SK-N-SH treated with all-trans-retinoic acid at 6 μM for 48 hours (cell line): ENCODE data around the gene PRDM5.

ENCODE experiments used
- ATAC-seq: fragments of 200-7000 bp; cut with Tn5 transposase; 3 replicates; pipeline ENCODE4 v1.9.1; 2020; ENCODE audit warnings: mild to moderate bottlenecking, moderate library complexity
- ARNTL ChIP-seq: fragments of 450-650 bp; formaldehyde crosslinking; IDR thresholded peaks from 2 replicates; pipeline ENCODE4 v1.5.0; 2020; ENCODE audit warnings: low read depth, mild to moderate bottlenecking, moderate library complexity, borderline replicate concordance
- BACH2 ChIP-seq: fragments of 250-450 bp; sonication (Bioruptor Pico); IDR thresholded peaks from 2 replicates; pipeline ENCODE4 v1.9.0; 2021; ENCODE audit warnings: mild to moderate bottlenecking, borderline replicate concordance
- CREB5 ChIP-seq: fragments of 250-450 bp; sonication (Bioruptor Pico); IDR thresholded peaks from 2 replicates; pipeline ENCODE4 v1.5.1; 2020; ENCODE audit warnings: low read depth, mild to moderate bottlenecking, moderate library complexity
- CSDC2 ChIP-seq: fragments of 250-450 bp; sonication (Bioruptor Pico); IDR thresholded peaks from 2 replicates; pipeline ENCODE4 v1.5.0; 2020; ENCODE audit warnings: mild to moderate bottlenecking, moderate library complexity
- CSRNP3 ChIP-seq: fragments of 250-450 bp; sonication (Bioruptor Pico); IDR thresholded peaks from 2 replicates; pipeline ENCODE4 v1.5.1; 2021; ENCODE audit warnings: mild to moderate bottlenecking, moderate library complexity
- ESRRG ChIP-seq: fragments of 250-450 bp; sonication (Bioruptor Pico); IDR thresholded peaks from 2 replicates; pipeline ENCODE4 v1.6.1; 2021; ENCODE audit warnings: mild to moderate bottlenecking
- GLIS3 ChIP-seq: fragments of 250-450 bp; sonication (Bioruptor Pico); IDR thresholded peaks from 2 replicates; pipeline ENCODE4 v1.5.0; 2020; ENCODE audit warnings: mild to moderate bottlenecking, moderate library complexity
- ISL1 ChIP-seq: fragments of 250-450 bp; sonication (Bioruptor Pico); IDR thresholded peaks from 2 replicates; pipeline ENCODE4 v2.1.2; 2022; ENCODE audit warnings: mild to moderate bottlenecking, moderate library complexity
- OSR1 ChIP-seq: fragments of 250-450 bp; sonication (Bioruptor Pico); IDR thresholded peaks from 2 replicates; pipeline ENCODE4 v1.8.0; 2022; ENCODE audit warnings: moderate library complexity, mild to moderate bottlenecking, inconsistent platforms
- PATZ1 ChIP-seq: fragments of 250-450 bp; sonication (Bioruptor Pico); IDR thresholded peaks from 2 replicates; pipeline ENCODE4 v1.8.0; 2020; ENCODE audit warnings: mild to moderate bottlenecking, moderate library complexity, borderline replicate concordance
- POU6F1 ChIP-seq: fragments of 250-450 bp; sonication (Bioruptor Pico); IDR thresholded peaks from 2 replicates; pipeline ENCODE4 v1.8.0; 2021; ENCODE audit warnings: low read depth, mild to moderate bottlenecking, moderate library complexity, borderline replicate concordance
- PPARA ChIP-seq: fragments of 250-450 bp; sonication (Bioruptor Pico); IDR thresholded peaks from 2 replicates; pipeline ENCODE4 v1.5.0; 2020; ENCODE audit warnings: mild to moderate bottlenecking, borderline replicate concordance
- RARB ChIP-seq: fragments of 250-450 bp; sonication (Bioruptor Pico); IDR thresholded peaks from 2 replicates; pipeline ENCODE4 v1.8.0; 2021; ENCODE audit warnings: mild to moderate bottlenecking, moderate library complexity
- SNAI2 ChIP-seq: fragments of 250-450 bp; sonication (Bioruptor Pico); IDR thresholded peaks from 2 replicates; pipeline ENCODE4 v1.5.0; 2020; ENCODE audit warnings: mild to moderate bottlenecking, moderate library complexity
- TCF4 ChIP-seq: fragments of 250-450 bp; sonication (Bioruptor Pico); IDR thresholded peaks from 2 replicates; pipeline ENCODE4 v1.8.0; 2021; ENCODE audit warnings: mild to moderate bottlenecking, moderate library complexity, borderline replicate concordance
- TOX ChIP-seq: fragments of 250-450 bp; sonication (Bioruptor Pico); IDR thresholded peaks from 2 replicates; pipeline ENCODE4 v1.8.0; 2021; ENCODE audit warnings: mild to moderate bottlenecking, moderate library complexity, borderline replicate concordance
- ZC3H10 ChIP-seq: fragments of 250-450 bp; sonication (Bioruptor Pico); IDR thresholded peaks from 2 replicates; pipeline ENCODE4 v1.5.1; 2021; ENCODE audit warnings: mild to moderate bottlenecking, moderate library complexity
- ZFP3 ChIP-seq: fragments of 250-450 bp; sonication (Bioruptor Pico); IDR thresholded peaks from 2 replicates; pipeline ENCODE4 v1.5.0; 2020; ENCODE audit warnings: mild to moderate bottlenecking, moderate library complexity
- ZFP30 ChIP-seq: fragments of 450-650 bp; formaldehyde crosslinking; IDR thresholded peaks from 2 replicates; pipeline ENCODE4 v1.5.0; 2022; ENCODE audit warnings: mild to moderate bottlenecking, moderate library complexity
- ZNF565 ChIP-seq: fragments of 450-650 bp; formaldehyde crosslinking; conservative IDR thresholded peaks from 2 replicates; pipeline ENCODE4 v1.5.0; 2020; ENCODE audit warnings: low read depth, mild to moderate bottlenecking, moderate library complexity
- ZNF70 ChIP-seq: fragments of 450-650 bp; formaldehyde crosslinking; IDR thresholded peaks from 2 replicates; pipeline ENCODE4 v1.5.0; 2020; ENCODE audit warnings: mild to moderate bottlenecking, moderate library complexity
- ZNF8 ChIP-seq: fragments of 450-650 bp; formaldehyde crosslinking; IDR thresholded peaks from 2 replicates; pipeline ENCODE4 v1.5.0; 2020; ENCODE audit warnings: mild to moderate bottlenecking, moderate library complexity
- TF ChIP-seq, protein P1 (sequence below): fragments of 250-450 bp; sonication (Bioruptor Pico); IDR thresholded peaks from 2 replicates; pipeline ENCODE4 v1.5.0; 2020; ENCODE audit warnings: mild to moderate bottlenecking, moderate library complexity

Gene PRDM5

GRCh38 chr4:120672558-120673147, 249.9 kb downstream of the PRDM5 start (continued):
- no peak for TF ChIP-seq POU6F1 (CRISPR knock-in tag)

DNA sequence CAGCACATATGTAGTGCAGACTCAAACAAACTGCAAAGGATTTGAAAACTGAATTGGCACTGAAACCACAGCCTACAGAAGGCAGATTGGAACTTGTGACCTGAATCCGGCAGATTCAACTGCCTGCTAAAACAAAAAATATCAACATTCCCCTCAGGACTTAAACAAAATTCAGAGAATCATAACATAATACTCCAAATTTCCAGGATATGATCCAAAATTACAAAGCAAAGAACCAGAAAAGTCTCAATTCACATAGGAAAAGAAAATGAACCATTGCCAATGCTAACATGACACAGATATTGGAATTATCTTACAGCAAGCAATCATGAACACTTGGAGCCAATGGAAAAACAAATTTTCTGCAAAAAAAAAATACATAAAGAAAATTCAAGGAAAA, 250.4 kb downstream of the PRDM5 start:
- ATAC-seq: no peak
- no peak for TF ChIP-seq CREB5
- TF ChIP-seq ISL1 (CRISPR knock-in tag): no peak
- no peak for TF ChIP-seq OSR1 (CRISPR knock-in tag)
- TF ChIP-seq TOX: no peak
- no peak for TF ChIP-seq PPARA (CRISPR knock-in tag)

DNA sequence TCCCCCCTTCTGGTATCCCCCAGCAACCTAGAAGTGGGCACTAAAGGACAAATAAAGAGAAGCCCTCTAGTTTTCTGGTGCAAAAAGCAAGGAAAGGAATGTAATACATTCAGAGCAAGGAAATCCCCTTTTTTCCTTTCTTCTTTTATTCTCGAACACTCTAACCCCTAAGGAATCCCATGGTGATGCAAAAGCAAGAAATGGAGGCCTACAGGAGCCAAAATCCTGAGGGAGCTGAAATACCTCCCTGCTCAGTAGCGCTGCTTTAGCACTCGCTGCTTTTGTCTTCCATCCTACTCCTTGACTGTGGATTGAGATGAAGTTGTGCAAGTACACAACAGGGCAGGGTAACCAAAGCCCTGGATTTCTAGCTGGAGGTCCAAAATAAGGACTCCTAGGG, 251.0 kb downstream of the PRDM5 start:
- no peak for ATAC-seq
- no peak for TF ChIP-seq ZNF70 (CRISPR knock-in tag)
- no peak for TF ChIP-seq ZFP30
- TF ChIP-seq, protein P1, sequence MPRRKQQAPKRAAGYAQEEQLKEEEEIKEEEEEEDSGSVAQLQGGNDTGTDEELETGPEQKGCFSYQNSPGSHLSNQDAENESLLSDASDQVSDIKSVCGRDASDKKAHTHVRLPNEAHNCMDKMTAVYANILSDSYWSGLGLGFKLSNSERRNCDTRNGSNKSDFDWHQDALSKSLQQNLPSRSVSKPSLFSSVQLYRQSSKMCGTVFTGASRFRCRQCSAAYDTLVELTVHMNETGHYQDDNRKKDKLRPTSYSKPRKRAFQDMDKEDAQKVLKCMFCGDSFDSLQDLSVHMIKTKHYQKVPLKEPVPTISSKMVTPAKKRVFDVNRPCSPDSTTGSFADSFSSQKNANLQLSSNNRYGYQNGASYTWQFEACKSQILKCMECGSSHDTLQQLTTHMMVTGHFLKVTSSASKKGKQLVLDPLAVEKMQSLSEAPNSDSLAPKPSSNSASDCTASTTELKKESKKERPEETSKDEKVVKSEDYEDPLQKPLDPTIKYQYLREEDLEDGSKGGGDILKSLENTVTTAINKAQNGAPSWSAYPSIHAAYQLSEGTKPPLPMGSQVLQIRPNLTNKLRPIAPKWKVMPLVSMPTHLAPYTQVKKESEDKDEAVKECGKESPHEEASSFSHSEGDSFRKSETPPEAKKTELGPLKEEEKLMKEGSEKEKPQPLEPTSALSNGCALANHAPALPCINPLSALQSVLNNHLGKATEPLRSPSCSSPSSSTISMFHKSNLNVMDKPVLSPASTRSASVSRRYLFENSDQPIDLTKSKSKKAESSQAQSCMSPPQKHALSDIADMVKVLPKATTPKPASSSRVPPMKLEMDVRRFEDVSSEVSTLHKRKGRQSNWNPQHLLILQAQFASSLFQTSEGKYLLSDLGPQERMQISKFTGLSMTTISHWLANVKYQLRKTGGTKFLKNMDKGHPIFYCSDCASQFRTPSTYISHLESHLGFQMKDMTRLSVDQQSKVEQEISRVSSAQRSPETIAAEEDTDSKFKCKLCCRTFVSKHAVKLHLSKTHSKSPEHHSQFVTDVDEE: no peak
- no peak for TF ChIP-seq RARB (CRISPR knock-in tag)
- no peak for TF ChIP-seq CSRNP3 (CRISPR knock-in tag)
- TF ChIP-seq ARNTL: no peak
- no peak for TF ChIP-seq ZC3H10 (CRISPR knock-in tag)
- no peak for TF ChIP-seq GLIS3 (CRISPR knock-in tag)
- no peak for TF ChIP-seq OSR1 (CRISPR knock-in tag)
- TF ChIP-seq ZFP3: no peak
- TF ChIP-seq TOX: no peak
- TF ChIP-seq CSDC2 (CRISPR knock-in tag): no peak
- TF ChIP-seq BACH2 (CRISPR knock-in tag): no peak
- no peak for TF ChIP-seq SNAI2 (CRISPR knock-in tag)
- TF ChIP-seq POU6F1 (CRISPR knock-in tag): no peak
- TF ChIP-seq ZNF565 (CRISPR knock-in tag): no peak
- no peak for TF ChIP-seq ESRRG (CRISPR knock-in tag)

DNA sequence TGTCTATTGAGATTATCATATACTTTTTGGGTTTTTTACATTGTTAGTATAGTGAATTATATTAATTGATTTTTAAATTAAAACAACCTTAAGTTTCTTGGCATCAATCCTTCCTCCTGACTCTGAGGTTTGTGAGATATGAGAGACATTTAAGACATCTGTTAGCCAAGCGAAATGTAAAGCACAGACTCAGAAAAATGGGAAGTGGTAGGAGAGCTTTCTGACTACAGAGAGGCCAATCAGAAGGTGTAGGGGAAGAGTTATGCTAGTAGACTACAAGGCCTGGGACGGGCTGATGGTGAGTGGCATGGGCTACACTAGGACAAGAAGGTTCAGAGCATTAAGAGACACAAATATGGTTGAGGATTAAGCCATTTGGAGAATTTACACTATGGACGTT, 255.4 kb downstream of the PRDM5 start:
- ATAC-seq: no peak
- no peak for TF ChIP-seq ZNF8 (CRISPR knock-in tag)
- TF ChIP-seq TCF4 (CRISPR knock-in tag): no peak
- TF ChIP-seq ZFP3: no peak
- TF ChIP-seq CSDC2 (CRISPR knock-in tag): no peak
- no peak for TF ChIP-seq POU6F1 (CRISPR knock-in tag)
- TF ChIP-seq RARB (CRISPR knock-in tag): no peak
- TF ChIP-seq BACH2 (CRISPR knock-in tag): no peak
- TF ChIP-seq ZNF70 (CRISPR knock-in tag): no peak
- TF ChIP-seq ARNTL: no peak
- TF ChIP-seq ZNF565 (CRISPR knock-in tag): no peak
- TF ChIP-seq ESRRG (CRISPR knock-in tag): no peak
- no peak for TF ChIP-seq PATZ1 (CRISPR knock-in tag)
- TF ChIP-seq GLIS3 (CRISPR knock-in tag): no peak
- TF ChIP-seq OSR1 (CRISPR knock-in tag): no peak
